ENCODE measurements around the gene XXYLT1. TPM values are rescaled to one million over a fixed set of nuclear protein-coding genes. Genes with fewer than 3 reads are reported as not detected.
A peak's percentile ranks its signal among the peaks of the same experiment; 100 is the strongest.

XXYLT1 gene
- total RNA-seq, 1 donor from 2014 or later, result 7.6 TPM

GRCh38 chr3:195185583-195185982, 85.4 kb downstream of the XXYLT1 start:
- Mint-ChIP-seq H3K36me3 (ENCODE audit: low read depth) (no peaks in the 10 kb centered on the region), H3K4me1 (peaks cover 25% of the 10 kb centered on the region), H3K9me3 (no peaks in the 10 kb centered on the region), H3K27me3 (no peaks in the 10 kb centered on the region), H3K4me3 (no peak overlapping the region), H3K27ac (peak overlapping the region; percentile 38)
- DNase-seq, result no peak
- no peak for ATAC-seq (ENCODE audit: low read depth)
- no peak for TF ChIP-seq CTCF (IDR thresholded peaks at IDR 0.05)
- CTCF ChIA-PET, result interaction anchor here (1.3 kb wide), 1 partner anchor 15 kb away, joined by 3 read pairs; no protein-coding TSS in a partner anchor
- intact Hi-C loops (cut with micrococcal nuclease), result no loop called here
- POLR2A ChIA-PET, result interaction anchor here (0.9 to 1.9 kb wide), 2 partner anchors 11 to 28 kb away, joined by 3 to 5 read pairs; no protein-coding TSS in a partner anchor

GRCh38 chr3:195184716-195185421, 86.1 kb downstream of the XXYLT1 start:
- POLR2A ChIA-PET, result interaction anchor here (0.7 to 1.1 kb wide), 5 partner anchors 10 to 1081 kb away, joined by 3 to 7 read pairs (median 4); partner anchors contain the start of gene LSG1
- DNase-seq, result no peak
- H3K36me3 Mint-ChIP-seq (ENCODE audit: low read depth), result no peaks in the 10 kb centered on the region
- intact Hi-C loops (cut with micrococcal nuclease), result no loop called here
- no peaks in the 10 kb centered on the region for H3K27me3 Mint-ChIP-seq
- CTCF ChIA-PET, result interaction anchor here (1.3 kb wide), 1 partner anchor 14 kb away, joined by 3 read pairs; no protein-coding TSS in a partner anchor
- ATAC-seq (ENCODE audit: low read depth), result no peak
- H3K4me3 Mint-ChIP-seq, result no peak overlapping the region
- no peaks in the 10 kb centered on the region for H3K9me3 Mint-ChIP-seq
- H3K27ac Mint-ChIP-seq, result no peak overlapping the region
- peaks cover 25% of the 10 kb centered on the region for H3K4me1 Mint-ChIP-seq
- no peak for TF ChIP-seq CTCF (IDR thresholded peaks at IDR 0.05)

DNA sequence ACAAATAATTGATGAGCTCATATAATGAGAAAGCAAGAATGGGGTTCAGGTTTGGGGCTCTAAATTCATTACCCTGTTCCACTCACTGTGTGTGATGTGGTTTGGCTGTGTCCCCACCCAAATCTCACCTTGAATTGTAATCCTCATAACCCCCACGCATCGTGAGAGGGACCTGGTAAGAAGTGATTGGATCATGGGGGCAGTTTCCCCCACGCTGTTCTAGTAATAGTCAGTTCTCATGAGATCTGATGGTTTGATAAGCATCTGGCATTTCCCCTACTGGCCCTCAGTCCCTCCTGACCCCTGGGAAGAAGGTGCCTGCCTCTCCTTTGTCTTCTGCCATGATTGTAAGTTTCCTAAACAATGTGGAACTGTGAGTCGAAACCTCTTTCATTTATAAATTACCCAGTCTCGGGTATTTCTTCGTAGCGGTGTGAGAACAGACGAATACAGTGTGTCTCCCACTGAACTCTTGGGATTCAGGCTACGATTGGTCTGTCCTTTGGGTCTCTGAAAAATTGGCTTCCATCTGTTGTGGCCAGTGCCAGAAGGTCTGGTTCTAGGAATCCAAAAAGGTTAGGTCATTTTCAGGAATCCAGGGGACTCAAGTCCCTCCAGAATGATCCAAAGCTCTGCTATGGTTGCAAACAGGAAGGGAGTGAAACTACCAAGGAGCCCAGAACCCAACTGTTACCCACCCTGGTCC, 87.7 kb downstream of the XXYLT1 start:
- peaks cover 25% of the 10 kb centered on the region for H3K4me1 Mint-ChIP-seq
- no peaks in the 10 kb centered on the region for H3K9me3 Mint-ChIP-seq
- H3K4me3 Mint-ChIP-seq, result no peak overlapping the region
- no peaks in the 10 kb centered on the region for H3K27me3 Mint-ChIP-seq
- no peak for TF ChIP-seq CTCF (IDR thresholded peaks at IDR 0.05)
- no peaks in the 10 kb centered on the region for H3K36me3 Mint-ChIP-seq (ENCODE audit: low read depth)
- ChIA-PET CTCF (no interaction called here), POLR2A (no interaction called here)
- no peak overlapping the region for H3K27ac Mint-ChIP-seq
- DNase-seq, result no peak
- intact Hi-C loops (cut with micrococcal nuclease), result no loop called here
- no peak for ATAC-seq (ENCODE audit: low read depth)

GRCh38 chr3:195182470-195182795, 88.5 kb downstream of the XXYLT1 start:
- DNase-seq, result no peak
- intact Hi-C loops (cut with micrococcal nuclease), result no loop called here
- peaks cover 2% of the 10 kb centered on the region for H3K27me3 Mint-ChIP-seq
- no peaks in the 10 kb centered on the region for H3K9me3 Mint-ChIP-seq
- H3K4me1 Mint-ChIP-seq, result peaks cover 25% of the 10 kb centered on the region
- H3K4me3 Mint-ChIP-seq, result no peak overlapping the region
- ChIA-PET POLR2A (no interaction called here), CTCF (no interaction called here)
- no peaks in the 10 kb centered on the region for H3K36me3 Mint-ChIP-seq (ENCODE audit: low read depth)
- ATAC-seq (ENCODE audit: low read depth), result no peak
- no peak overlapping the region for H3K27ac Mint-ChIP-seq
- no peak for TF ChIP-seq CTCF (IDR thresholded peaks at IDR 0.05)

DNA sequence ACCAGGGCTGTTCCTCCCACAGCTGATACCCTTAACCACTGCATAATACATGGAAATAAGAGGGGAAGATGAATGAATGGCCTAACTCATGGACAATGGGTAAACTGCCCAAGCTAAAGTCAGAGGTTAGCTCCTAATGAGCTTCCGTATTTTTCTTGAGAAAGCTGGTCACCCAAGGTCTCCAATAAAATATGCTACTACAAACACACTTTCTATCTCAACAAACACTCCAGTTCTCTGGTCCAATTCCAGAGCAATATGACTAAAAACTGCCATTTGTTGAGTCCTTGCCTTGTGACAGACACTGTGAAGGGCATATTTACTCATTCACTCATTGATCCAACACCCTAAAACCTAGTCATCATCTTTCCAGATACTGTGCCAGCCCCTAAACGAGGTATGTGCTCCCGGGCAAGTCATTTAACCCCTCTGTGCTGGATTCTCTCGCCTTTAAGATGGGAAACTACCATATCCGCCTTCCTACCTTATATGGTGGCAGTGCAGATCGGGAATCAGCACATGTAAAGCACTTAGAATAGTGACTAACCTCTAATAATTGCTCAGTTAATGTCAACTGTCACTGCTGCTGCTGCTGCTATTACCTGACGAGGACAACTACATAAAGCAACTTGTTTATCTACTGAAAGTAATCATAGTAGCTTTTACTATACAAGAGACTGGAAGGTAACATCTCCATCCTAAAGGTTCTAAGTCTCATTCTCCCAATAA, 89.1 kb downstream of the XXYLT1 start:
- TF ChIP-seq CTCF (IDR thresholded peaks at IDR 0.05), result no peak
- Mint-ChIP-seq H3K9me3 (no peaks in the 10 kb centered on the region), H3K27me3 (peaks cover 2% of the 10 kb centered on the region), H3K36me3 (ENCODE audit: low read depth) (no peaks in the 10 kb centered on the region), H3K27ac (no peak overlapping the region), H3K4me3 (no peak overlapping the region), H3K4me1 (peaks cover 25% of the 10 kb centered on the region)
- no peak for DNase-seq
- ATAC-seq (ENCODE audit: low read depth), result no peak
- intact Hi-C loops (cut with micrococcal nuclease), result no loop called here
- ChIA-PET CTCF (no interaction called here), POLR2A (no interaction called here)

Data from activated B cell treated with CpG ODN at 0.5 μM for 24 hours (primary cell).